HG03045 (cell line): ENCODE measurements around the gene POLN.
"Not testable (repeated sequence)": the region's sequence is repeated elsewhere in the genome, so short reads cannot be mapped to it uniquely, and the experiment has no call there.

Source experiments
- ATAC-seq: cut with Tn5 transposase; IDR thresholded peaks from one replicate; pipeline ENCODE4 v1.9.1; 2021; ENCODE audit warnings: mild to moderate bottlenecking, moderate library complexity; ENCODE audit not compliant: unreplicated experiment

The POLN gene

DNA sequence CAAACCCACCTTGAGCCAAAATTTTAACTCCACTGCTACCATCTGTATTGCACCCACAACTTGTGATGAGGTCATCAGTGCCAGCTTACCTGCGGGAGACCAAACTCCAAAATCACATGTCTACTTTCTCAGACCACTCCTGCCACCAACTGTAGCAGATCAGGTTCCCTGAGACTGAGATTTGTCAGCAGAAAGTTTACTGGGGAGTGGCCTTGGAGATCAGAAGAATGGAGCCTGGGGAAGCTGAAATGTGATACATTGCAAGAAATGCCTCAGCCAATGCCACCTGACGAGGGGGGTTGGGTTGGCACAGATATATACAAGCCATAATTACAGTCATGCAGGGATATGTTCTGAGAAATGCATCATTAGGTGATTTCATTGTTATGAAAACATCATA, 19.1 kb downstream of the POLN start:
- ATAC-seq = no peak

DNA sequence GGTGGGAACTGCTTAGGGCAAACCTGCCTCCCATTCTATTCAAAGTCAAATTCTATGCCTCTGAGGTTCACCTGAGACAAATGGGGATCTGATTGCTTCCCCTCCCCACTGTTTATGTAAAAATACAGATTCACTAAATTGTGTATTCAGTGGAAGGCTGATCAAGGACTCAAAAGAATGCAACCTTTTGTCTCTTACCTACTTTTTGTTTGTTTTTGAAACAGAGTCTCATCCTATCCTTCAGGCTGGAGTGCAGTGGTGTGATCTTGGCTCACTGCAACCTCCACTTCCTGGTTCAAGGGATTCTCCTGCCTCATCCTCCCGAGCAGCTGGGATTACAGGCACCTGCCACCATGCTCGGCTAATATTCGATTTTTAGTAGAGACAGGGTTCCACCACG, 20.5 kb downstream of the POLN start:
- not testable (repeated sequence) for ATAC-seq

DNA sequence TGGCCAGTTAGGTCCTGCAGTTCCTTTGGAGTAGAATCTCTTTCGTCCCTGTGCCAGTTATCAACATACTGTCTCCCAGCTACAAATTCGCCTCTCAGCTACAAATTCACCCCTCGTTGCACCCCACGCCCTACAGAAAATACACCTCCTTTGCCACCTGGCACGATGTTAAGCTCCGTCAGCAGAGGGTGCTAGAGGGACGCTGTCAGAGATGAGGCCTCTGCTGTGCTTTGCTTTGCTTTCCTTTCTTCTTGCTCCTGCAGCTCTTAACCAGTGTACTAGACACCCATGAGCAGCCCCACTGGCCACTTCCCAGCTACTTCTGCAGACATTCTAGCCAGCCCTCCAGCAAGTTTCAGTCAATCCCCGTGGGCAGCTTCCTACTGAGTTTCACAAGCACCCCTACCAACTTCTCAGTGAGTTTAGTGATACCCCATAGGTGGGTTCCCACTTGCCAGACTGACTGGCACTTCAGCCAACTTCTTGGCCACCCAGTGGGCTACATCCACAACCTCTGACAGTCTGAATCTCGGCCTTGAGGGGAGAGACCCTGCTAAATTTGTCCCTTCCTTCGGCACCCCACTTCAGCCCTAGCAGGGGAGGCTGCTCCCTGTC, 21.8 kb downstream of the POLN start:
- ATAC-seq = no peak

DNA sequence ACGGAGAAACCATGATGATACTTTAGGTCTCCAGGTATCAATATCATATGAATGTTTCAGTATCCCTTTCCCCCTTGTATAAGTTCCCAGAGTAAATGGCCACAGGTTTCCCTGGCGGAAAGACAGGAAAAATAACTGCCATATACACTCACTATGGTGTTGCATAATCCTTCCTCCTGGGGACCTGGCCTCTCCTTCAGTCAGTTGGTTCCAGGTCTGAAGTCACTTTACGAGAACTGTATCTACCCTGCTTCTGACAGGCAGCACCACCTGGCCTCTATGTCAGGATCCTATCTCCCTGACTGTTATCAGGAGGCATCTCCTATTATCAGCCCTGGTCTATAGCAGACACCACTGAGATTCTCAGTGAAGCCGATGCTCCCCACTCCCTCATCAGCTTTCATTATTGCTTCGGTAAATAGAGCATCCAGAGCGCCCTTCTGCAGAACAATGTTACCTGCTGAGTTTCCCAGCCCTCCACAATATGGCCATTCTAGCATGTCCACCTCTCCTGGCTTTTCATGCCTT, 22.6 kb downstream of the POLN start:
- ATAC-seq = no peak

DNA sequence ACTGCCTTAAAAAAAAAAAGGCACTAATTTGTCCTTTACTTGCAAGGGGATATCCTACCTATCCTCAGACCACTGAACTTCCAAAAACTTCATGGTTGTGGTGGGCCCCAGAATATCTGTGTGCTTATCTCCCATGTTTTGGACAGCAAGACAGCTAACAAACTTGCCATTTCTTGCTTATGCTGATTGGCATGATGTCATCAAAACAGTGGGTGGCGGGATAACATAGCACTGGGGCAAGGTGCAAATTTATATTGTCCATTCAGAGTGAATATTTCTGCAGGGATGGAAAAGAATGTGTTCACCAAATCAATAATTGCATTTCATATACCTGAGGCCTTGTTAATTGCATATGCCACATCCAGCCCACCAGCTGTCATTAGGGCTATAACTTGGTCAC, 23.5 kb downstream of the POLN start:
- no peak for ATAC-seq

DNA sequence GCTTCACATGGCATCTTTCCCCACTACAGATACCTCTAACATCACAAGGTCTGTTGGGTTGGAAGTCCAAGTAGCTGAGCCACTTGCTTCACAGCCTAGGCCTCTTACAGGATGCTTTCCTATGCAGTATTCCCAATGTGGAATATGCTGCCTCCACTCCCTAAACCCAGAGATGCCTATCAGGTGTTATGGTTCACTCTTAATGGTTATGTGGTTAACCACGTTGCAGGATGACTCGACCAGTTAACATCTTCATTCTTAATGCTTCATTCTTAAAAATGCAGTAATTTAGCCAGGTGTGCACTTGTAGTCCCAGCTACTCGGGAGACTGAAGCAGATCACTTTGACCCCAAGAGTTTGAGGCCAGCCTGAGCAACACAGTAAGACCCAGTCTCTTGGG, 24.2 kb downstream of the POLN start:
- ATAC-seq = no peak

DNA sequence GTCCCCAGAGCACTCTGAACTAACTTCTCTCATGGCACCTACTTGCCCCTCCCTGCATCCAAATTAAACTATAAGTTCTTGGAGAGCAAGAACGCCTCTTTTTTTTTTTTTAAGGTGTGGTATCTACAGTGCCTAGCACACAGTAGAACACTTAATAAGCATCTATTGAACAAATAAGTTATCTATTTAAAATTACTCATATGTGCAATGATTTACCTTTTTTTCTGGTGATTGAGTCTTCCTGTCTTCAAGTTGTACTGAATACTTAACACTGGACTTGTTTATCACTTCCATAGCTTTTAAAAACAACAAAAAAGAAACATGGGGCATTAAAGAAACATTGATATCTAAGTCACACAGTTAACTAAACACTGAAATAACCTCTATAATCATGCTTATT, 29.1 kb downstream of the POLN start:
- no peak for ATAC-seq

DNA sequence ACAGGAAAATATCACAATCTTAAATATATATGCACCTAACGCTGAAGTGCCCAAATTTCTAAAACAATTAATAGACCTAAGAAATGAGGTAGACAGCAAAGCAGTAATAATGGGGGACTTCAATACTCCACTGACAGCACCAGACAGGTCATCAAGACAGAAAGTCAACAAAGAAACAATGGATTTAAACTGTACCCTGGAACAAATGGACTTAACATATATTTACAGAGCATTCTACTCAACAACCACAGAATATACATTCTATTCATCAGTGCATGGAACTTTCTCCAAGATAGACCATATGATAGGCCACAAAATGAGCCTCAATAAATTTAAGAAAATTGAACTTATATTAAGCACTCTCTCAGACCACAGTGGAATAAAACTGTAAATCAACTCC, 39.1 kb downstream of the POLN start:
- ATAC-seq = not testable (repeated sequence)

DNA sequence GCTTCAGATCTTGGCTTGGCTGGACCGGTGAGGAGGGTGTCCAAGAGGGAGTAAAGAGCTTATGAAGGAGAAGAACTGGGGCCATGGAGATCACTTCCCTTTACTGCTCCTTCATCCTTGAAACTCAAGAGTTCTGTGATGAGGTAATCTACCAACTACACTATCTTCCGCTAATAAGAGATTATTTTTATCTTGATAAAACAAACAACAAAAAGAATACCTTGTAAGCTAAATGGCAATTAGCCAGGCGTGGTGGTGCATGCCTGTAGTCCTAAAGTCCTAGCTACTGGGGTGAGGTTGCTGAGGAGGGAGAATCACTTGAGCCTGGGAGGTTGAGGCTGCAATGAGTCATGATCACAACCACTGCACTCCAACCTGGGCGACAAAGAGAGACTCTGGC, 47.4 kb downstream of the POLN start:
- ATAC-seq = no peak

DNA sequence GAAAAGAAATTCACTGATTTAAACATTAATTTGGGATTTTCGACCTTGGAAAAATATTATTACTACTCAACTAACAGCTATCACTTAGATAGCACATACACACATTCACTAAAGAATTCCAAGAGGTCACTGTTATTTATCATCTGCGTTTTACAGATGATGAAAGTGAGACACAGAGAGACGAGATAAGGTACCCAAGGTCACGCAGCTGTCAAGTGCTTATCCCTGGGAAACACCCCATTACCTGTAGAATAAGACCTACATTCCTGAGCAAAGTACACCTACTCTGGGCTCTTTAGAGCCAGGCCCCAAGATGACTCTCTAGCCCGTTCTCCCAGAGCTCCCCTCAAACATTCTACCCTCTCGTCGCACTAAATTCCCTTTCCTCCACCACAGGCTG, 48.6 kb downstream of the POLN start:
- ATAC-seq = no peak

DNA sequence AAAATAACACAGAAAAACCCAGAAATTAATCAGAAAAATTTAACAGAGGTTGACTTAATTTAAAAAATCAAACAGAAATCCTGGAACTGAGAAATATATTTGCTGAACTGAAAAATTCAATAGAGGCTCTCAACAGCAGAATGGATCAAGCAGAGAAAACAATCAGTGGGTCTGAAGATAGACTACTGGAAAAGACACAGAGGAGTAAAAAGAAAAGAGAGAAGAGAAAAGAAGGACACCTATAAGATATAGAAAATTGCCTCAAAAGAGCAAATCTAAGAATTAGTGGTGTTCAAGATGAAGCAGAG, 55.1 kb downstream of the POLN start:
- no peak for ATAC-seq

DNA sequence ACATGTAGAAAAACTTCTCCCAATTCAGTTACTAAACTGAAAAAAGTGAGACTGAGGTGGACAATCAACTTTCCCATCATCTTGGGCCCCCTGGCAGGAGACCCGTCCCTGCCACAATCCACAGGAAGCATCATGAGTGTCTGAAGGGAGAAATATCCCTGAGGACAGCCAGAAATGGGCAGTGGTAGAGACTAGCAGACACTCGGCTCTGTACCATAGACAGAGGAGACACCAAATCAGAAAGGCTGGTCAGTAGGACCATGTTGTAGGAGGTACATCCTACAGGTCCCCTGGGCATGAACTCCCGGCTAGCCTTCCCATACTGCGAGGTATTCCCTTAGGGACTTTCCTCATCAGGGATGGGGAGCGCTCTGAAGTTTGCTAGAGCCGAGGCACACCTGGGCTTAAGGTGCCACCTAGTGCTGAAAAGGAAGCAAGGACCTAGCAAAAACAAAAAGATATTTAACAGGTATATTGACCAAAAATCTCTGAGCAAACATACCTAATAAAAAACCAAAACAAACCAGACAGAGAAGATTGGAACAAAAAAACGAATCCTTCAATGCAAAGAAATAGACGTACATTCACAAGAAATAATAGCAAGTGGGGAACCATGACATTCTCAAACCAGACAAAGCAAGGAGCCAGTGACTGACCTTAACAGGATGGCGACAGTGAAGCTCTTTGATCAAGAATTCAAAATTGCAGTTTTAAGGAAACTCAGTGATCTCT, 55.6 kb downstream of the POLN start:
- no peak for ATAC-seq

DNA sequence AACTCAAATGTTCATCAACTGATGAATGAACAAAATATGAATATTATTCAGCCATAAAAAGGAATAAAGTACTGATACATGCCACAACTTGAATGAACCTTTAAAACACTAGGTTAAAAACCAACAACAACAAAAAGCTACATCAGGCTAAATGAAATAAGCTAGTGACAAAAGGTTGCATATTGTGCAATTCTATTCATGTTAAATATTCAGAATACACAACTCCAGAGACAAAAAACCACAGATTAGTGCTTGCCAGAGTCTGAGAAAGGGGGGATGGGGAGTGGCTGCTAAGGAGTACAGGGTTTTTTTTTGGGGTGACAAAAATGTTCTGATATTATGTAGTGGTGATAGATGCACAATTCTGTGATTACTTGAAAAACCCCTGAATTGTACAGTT, 58.5 kb downstream of the POLN start:
- ATAC-seq = no peak

DNA sequence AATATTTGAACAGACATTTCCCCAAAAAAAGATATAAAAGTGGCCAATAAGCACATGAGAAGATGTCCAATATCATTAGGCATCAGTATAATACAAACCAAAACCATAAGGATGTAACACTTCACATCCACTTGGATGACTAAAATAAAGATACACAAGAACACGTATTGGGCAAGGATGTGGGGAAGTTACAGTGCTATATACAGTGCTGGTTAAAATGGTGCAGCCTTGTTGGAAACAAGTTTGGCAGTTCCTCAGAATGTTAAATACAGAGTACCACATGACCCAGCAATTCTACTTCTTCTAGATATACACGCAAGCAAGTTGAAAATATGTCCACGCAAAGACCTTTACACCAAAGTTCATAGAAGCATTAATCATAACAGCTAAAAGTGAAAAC, 58.9 kb downstream of the POLN start:
- no peak for ATAC-seq

DNA sequence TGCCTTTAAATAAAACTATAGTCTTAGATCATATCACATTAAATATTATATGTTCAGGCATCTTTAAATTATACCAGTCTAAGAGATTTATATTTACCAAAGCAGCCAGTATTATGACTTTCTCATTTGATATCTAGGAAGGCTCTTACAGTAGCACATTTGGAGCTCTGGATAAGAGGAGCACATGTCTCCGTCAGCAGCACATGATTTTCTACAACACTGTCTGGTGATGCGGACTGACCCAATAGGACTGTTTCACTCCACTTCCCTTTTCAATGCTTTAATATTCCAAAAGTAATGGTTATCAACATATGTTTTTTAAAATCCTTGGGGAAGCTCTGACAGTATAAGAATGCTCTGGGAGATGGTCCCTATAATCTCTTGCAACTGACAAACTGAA, 61.5 kb downstream of the POLN start:
- ATAC-seq = no peak

DNA sequence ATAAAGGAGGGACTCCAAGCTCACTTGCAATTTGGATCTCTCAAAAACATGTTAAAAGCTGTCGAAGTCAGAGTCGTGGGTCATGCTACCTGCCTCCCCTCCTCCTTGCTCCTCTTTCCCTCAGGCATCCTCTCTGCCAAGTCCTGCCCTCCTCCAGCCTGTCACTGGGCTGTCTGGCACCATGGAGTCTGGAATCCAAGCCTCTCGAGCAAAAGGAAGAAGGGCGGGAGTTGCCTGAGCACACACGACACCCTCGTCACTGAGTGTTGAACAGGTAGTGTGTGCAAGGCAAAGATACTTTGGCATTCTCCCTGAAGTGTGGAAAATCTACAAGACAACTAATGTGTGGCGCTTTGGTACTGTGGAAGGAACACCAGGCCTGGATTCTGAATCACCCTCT, 62.2 kb downstream of the POLN start:
- no peak for ATAC-seq

DNA sequence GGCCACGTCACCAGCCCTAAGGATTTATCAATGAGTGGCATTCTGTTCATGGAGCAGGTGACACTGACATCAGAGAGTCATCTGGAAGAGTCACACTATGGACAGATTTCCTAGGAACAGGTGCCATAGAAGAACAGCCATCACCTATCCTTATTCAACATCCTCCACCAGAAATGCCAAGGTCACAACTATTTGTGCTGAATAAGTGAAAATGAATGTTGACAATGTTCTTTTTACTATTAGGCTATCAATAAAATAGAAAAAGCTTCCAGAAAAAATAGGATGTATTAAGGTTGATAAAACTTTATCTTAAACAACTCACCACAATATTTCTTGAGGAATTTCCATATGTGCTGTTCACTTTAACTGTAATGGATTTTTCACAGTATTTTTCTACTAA, 62.9 kb downstream of the POLN start:
- no peak for ATAC-seq

DNA sequence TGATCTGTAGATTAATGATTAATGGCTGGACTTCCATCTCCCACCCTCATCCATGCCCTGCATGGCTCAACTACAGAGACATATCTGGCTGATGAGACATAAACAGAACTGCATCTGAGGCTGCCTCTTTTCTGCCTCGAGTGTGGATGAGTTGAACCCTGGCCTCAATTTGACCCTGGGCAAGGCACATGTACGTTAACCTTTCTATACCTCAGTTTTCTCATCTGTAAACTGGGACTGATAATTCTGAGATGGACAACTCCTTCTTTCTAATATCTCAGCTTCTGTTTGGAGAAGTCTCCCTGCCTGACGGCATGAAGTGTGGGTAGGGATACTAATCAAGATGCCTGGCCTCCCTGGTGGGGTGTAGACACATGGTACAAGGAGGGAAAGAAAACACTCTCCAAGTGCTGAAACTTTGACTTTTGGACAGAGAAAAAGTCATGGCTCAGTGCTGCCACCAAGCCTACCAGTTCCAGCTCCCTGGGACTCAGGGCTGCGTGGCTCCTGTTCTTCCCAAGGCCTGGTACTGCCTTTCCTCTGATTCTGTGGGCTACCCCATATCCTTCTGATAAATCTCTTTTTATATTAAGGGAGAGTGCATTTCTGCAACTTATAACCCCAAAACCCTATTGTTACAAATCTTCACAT, 64.4 kb downstream of the POLN start:
- ATAC-seq = no peak

DNA sequence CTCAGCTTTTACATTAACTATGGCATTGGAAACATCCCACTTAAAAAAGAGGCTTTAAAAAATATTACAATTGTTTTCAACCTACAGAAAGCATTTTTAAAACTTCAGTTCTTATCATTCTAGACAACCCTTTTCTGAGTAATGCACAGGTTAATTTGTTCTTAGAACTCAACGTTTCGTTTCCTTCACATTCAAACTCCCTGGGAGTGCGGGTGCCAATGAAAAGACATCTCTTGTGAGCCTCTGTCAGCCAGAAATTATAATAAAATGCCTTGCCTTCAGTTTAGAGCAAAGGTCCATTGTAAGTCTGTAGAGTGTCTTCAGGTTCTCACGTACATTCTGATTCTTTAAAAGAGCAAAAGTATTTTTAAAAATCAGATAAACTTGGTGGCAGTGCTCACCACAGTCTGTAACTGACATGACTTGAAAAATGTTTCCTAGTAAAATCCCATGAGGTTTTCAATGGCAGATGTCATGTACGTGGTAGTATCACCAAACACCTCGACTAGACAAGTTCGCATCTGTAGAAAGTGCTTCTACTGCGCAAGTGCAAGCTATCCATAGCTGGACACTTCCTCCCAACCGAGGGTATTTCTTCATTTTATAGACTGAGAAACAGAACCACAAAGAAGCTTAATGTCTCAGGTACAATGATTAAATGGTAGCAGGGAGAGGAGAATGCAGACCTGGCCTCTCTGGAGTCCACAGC, 65.8 kb downstream of the POLN start:
- ATAC-seq = no peak

DNA sequence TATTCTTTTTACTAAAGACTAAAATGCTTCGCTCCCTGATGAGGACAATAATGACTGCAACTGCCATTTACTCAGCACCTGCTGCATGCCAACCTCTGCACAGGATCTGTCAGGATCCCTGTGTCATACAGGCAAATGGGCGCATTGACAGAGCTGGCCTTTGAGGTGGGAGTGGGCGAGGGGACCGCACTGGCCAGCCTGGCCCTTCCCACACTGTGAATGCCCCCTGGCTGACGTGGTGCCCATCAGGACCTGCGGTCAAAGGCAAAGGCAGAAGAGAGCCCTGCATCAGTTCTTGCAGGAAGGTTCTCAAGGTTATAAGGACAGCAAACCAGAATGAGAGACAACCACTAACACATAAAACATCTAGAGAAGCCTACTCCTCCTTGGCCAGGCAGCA, 67.9 kb downstream of the POLN start:
- ATAC-seq = no peak

DNA sequence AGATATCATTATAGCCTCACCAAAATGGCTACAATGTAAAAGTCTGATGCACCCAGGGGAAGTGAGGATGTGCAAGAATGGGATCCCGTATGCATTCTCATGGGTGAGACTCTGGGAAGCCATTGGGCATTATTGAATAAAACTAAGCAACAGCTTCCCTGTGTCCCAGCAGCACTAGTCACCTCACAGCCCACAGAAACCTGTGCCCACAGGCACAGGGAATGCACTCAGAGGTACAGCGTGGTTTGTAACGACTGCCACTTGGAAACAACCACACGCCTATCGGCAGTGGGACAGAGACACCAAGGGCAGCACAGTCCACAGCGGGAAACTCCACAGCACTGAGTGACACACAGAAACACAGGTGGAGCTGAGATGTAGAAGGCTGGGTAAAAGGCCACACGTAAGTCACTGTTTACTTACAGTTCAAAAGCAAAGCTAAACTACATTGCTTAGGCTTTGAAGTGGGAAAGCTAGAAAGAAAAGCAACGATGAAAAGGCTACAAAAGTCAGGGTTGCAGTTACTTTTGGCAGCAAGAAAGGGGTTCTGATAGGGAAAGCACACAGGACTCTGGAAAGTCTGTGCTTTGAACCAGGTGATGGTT, 69.2 kb downstream of the POLN start:
- ATAC-seq = no peak
